Measurements from ENCODE around the gene IFNL1.
"Not testable (repeated sequence)": the region's sequence is repeated elsewhere in the genome, so short reads cannot be mapped to it uniquely, and the experiment has no call there.

The IFNL1 gene

DNA sequence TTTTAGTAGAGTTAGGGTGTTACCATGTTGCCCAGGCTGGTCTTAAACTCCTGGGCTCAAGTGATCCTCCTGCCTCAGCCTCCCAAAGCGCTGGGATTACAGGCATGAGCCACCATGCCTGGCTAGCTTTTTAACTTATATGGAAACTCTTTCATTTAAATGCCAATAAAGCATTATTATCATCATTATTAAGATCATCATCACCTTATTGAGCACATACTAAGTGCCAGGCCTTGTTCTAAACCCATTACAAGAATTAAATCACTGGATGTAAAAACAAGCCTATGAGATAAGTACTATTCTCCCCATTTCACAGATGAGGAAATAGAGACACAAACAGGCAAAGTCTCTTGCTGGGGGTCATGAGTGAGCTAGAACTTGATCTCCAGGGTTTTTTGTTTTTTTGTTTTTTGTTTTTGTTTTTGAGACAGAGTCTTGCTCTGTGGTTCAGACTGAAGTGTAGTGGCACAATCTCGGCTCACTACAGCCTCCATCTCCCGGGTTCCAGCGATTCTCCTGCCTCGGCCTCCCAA lies 38.3 kb downstream of the IFNL1 start:
- no peak for DNase-seq (ENCODE audit: low read depth)
- TF ChIP-seq, protein P1, sequence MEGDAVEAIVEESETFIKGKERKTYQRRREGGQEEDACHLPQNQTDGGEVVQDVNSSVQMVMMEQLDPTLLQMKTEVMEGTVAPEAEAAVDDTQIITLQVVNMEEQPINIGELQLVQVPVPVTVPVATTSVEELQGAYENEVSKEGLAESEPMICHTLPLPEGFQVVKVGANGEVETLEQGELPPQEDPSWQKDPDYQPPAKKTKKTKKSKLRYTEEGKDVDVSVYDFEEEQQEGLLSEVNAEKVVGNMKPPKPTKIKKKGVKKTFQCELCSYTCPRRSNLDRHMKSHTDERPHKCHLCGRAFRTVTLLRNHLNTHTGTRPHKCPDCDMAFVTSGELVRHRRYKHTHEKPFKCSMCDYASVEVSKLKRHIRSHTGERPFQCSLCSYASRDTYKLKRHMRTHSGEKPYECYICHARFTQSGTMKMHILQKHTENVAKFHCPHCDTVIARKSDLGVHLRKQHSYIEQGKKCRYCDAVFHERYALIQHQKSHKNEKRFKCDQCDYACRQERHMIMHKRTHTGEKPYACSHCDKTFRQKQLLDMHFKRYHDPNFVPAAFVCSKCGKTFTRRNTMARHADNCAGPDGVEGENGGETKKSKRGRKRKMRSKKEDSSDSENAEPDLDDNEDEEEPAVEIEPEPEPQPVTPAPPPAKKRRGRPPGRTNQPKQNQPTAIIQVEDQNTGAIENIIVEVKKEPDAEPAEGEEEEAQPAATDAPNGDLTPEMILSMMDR (IDR thresholded peaks at IDR 0.05; ENCODE audit: low read length, missing control alignments): no peak
- H3K4me3 ChIP-seq (replicated peaks; ENCODE audit: low read depth, low read length): no peak overlapping the region

DNA sequence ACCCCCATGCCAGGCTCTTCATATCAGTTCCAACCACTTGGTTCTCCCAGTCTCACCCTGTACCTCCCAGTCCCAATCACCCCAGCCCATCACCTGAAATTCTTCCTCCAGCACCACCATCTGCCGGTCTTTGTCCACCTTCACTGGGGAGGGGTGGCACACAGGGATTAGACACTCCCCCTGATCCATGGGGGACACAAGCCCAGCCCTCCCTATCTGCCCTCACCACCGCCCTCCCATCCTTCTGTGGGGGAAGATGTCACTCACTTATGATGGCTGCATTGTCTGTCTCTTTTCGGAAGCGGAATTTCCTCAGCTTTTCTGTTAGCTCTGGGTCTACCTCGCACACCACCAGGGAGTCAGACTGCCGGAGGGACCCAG lies 39.0 kb downstream of the IFNL1 start:
- TF ChIP-seq, protein P1 (IDR thresholded peaks at IDR 0.05; ENCODE audit: low read length, missing control alignments): no peak
- H3K4me3 ChIP-seq (replicated peaks; ENCODE audit: low read depth, low read length): no peak overlapping the region
- DNase-seq (ENCODE audit: low read depth): no peak

DNA sequence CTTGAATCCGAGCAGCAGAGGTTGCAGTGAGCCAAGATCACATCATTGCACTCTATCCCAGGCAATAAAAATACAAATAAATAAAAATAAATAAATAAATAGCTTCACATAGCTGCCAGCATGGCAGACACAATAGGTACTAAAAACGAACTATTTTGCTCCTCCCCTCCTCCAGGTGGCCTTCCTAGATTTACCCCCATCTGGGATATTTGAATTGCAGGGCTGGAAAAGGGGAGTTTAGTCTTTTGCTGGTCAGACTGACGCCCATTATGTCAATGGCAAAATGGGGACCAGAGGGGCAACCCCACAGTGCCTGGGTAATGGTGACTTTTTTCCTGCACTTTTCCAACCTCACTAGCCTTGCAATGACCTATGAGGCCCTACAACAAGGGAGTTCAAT lies 40.3 kb downstream of the IFNL1 start:
- TF ChIP-seq, protein P1 (IDR thresholded peaks at IDR 0.05; ENCODE audit: low read length, missing control alignments): no peak
- no peak overlapping the region for H3K4me3 ChIP-seq (replicated peaks; ENCODE audit: low read depth, low read length)
- no peak for DNase-seq (ENCODE audit: low read depth)

DNA sequence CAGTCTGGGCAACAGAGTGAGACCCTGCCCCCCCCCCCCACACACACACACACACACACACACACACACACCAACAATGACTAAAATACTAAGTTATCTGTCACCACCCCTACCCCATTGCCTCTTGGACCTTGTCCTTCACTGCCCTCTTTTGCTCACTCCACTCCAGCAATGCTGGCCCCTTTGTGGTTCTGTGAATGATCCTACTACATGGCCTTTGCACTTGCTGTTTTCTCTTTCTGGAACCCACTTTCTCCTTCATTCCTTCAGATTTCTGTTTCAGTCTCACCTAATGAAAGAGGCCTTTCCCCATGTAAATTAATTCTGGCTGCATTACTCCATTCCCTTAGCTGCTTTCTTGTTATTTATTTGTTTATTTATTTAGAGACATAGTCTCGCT lies 43.5 kb downstream of the IFNL1 start:
- TF ChIP-seq, protein P1 (IDR thresholded peaks at IDR 0.05; ENCODE audit: low read length, missing control alignments): no peak
- no peak overlapping the region for H3K4me3 ChIP-seq (replicated peaks; ENCODE audit: low read depth, low read length)
- no peak for DNase-seq (ENCODE audit: low read depth)

DNA sequence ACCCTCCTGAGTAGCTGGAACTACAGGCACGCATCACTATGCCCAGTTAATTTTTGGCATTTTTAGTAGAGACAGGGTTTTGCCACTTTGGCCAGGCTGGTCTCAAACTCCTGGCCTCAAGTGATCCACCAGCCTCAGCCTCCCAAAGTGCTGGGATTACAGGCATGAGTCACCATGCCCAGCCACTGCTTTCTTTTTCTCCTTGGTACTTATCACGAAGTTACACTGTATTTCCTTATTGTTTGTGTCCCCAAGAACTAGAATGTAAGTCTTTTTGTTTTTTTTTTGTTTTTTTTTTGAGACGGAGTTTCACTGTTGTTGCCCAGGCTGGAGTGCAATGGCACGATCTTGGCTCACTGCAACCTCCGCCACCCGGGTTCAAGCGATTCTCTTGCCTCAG lies 43.9 kb downstream of the IFNL1 start:
- H3K4me3 ChIP-seq (replicated peaks; ENCODE audit: low read depth, low read length); DNase-seq (ENCODE audit: low read depth): not testable (repeated sequence)

DNA sequence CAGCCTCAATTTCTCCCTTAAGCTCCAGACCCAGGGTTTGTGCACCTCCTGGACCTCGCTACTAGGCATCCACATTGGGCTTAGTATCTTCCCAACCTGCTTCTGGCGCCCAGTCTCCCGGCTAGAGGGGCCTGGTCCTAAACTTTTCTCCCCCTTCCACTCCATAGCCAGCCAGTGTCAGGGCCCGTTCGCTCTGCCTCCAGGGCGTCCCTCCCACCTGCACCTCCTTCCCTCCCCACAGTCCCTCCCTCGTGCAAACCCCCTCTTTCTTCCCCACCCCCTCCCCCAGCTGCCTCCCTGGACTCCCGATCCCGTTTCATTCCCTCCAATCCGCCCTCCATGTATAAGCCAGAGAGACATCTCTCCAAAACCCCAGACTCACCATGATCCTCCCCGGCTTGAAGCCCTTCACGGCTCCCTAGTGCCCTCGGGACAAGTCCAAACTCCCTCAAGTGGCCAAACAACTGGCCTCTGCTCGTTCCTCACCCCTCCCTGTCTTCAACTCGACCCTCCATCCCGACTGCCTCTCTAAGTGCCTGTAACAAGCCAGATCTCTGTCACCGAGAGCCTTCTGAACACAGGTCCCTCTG lies 45.0 kb downstream of the IFNL1 start:
- DNase-seq (ENCODE audit: low read depth): no peak
- TF ChIP-seq, protein P1 (IDR thresholded peaks at IDR 0.05; ENCODE audit: low read length, missing control alignments): peak; percentile 18
- H3K4me3 ChIP-seq (replicated peaks; ENCODE audit: low read depth, low read length): peak overlapping the region; percentile 97

DNA sequence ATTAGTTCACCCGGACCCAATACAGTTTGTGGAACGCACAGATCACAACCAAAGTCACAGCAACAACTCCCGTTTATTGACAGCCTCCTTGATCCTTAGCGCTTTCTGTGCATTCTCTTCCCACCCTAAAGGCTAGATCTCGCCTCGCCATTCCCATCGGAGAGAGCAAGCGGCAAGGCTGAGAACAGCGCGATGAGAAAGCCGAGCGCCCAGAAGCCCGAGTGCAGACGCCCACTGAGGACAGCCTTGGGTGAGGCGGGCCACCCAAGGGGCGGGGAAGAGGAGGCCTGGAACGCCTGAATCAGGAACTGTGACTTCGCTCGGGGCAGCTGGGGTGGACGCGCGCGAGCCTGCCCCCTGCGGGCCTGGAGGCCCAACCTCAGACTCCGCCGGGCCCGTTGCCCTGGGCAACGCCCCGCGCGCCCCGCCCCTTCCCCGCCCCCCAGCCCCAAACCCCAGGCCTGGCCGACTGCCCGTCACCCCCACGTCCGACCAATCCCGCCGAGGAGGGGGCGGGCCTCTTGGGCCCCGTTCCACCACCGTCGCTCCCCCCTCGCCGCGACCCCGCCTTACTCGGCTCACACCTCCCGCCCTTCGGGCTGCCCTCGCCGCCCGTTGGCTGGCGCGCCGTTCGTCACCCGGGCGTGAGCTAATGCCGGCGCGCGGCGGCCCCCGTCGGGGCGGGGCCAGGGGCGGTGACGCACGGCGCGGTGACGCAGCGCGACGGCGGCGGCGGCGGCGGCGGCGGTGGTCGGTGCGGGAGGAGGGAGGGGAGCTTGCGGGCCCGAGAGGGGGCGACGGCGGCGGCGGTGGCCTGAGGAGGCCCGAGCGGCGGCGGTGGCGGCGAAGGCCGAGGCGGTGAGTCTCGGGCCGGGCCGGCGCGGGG lies 45.8 kb downstream of the IFNL1 start, which contains the start of gene SAMD4B:
Gene SAMD4B, plus strand, starts transcription at position 703 of the 886 bp plus-strand sequence. CDS start 14,473 bp downstream, outside the sequence.
- DNase-seq (ENCODE audit: low read depth): peak; percentile 98
- TF ChIP-seq, protein P1 (IDR thresholded peaks at IDR 0.05; ENCODE audit: low read length, missing control alignments): peak; percentile 50
- peak within 1 kb of the TSS; percentile 97 for H3K4me3 ChIP-seq (replicated peaks; ENCODE audit: low read depth, low read length)
